GM12874 (cell line): Measurements from ENCODE around the gene PPP1R14C.

ENCODE experiments used
- TF ChIP-seq, protein P1 (sequence below): IDR thresholded peaks from 2 replicates; pipeline ENCODE4 v1.5.1; 2011; ENCODE audit warnings: low read depth, mild to moderate bottlenecking, control low read depth, low read length, moderate library complexity; ENCODE audit not compliant: insufficient read depth

Gene PPP1R14C

DNA sequence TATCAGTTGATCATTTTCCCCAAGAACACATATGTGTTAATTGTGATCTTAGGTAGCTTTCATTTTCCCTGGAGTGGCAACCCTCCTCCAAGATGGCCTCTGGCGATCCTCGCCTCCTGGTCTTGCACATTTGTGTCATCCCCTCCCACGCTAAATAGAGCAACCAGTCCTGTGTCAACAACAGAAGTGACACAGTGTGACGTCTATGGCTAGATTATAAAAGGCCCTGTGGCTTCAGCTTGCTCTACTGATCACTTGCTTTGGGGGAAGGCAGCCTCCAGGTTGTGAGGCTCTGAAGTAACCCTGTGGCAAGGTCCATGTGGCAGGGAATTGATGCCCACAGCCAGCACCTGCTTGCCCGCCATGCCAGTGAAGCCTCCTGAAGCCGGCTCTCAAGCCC lies 30.6 kb upstream of the PPP1R14C start:
- TF ChIP-seq, protein P1, sequence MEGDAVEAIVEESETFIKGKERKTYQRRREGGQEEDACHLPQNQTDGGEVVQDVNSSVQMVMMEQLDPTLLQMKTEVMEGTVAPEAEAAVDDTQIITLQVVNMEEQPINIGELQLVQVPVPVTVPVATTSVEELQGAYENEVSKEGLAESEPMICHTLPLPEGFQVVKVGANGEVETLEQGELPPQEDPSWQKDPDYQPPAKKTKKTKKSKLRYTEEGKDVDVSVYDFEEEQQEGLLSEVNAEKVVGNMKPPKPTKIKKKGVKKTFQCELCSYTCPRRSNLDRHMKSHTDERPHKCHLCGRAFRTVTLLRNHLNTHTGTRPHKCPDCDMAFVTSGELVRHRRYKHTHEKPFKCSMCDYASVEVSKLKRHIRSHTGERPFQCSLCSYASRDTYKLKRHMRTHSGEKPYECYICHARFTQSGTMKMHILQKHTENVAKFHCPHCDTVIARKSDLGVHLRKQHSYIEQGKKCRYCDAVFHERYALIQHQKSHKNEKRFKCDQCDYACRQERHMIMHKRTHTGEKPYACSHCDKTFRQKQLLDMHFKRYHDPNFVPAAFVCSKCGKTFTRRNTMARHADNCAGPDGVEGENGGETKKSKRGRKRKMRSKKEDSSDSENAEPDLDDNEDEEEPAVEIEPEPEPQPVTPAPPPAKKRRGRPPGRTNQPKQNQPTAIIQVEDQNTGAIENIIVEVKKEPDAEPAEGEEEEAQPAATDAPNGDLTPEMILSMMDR, result no peak

- TF ChIP-seq, protein P1, result no peak
These were observed 27.1 kb upstream of the PPP1R14C start for GRCh38 chr6:150115769-150116168.

- TF ChIP-seq, protein P1, result no peak
These were observed 26.5 kb upstream of the PPP1R14C start for GRCh38 chr6:150116200-150116800.

GRCh38 chr6:150118203-150118602 lies 24.6 kb upstream of the PPP1R14C start:
- TF ChIP-seq, protein P1, result no peak

DNA sequence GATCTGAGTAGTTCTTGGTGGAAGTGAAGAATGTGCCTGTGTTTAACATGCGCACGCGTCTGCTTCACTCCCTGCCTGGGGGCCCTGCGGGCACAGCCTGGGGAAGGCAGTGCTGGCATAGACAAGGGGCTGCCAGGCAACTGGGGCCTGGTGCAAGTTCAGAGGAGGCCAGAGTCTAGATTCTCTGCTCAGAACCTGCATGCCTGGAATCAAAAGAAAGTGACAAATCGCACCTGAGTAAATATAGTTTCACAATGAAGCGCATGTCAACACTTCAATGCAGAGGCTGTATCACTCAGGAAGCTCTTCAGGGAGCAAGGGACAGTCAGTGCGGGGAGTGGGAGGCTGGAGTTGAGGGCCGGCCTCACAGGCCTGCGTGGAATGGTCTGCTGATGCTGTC lies 24.2 kb upstream of the PPP1R14C start:
- TF ChIP-seq, protein P1, result no peak

GRCh38 chr6:150119173-150119572 lies 23.7 kb upstream of the PPP1R14C start:
- TF ChIP-seq, protein P1, result no peak

DNA sequence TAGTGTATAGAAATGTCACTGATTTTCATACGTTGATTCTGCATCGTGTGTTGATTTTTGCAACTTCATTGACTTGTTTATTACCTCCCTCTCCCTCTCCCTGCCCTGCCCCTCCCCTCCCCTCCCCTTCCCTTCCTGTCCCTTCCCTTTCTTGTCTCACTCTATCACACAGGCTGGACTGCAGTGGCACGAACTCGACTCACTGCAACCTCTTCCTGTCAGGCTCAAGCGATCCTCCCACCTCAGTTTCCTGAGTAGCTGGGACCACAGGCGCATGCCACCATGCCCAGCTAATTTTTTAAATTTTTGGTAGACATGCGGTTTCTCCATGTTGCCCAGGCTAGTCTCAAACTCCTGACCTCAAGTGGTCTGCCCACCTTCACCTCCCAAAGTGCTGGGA lies 19.2 kb upstream of the PPP1R14C start:
- TF ChIP-seq, protein P1, result no peak
